Psoas muscle (tissue), 8 donors: ENCODE results near the gene ZNF532. TPM values are rescaled to one million over a fixed set of nuclear protein-coding genes. Genes with fewer than 3 reads are reported as not detected.
"Not testable (repeated sequence)": the region's sequence is repeated elsewhere in the genome, so short reads cannot be mapped to it uniquely, and the experiment has no call there.

ENCODE experiments used
- ATAC-seq, 4 donors: fragments of 200-7000 bp; cut with Tn5 transposase; one replicate each; pipeline ENCODE4 v1.9.1; 2020; ENCODE audit warnings: moderate library complexity in 3 of 4, mild to moderate bottlenecking in 2 of 4
- DNase-seq, 2 donors: peaks; one replicate each; pipeline ENCODE4 v3.0.0-alpha.2; 2020
- H3K27ac ChIP-seq: fragments of 200-600 bp; one replicate; pipeline ENCODE4 v1.8.0; 2022
- H3K27me3 ChIP-seq, 3 donors: fragments of 200-600 bp in 1 of 3; one replicate each; pipeline versions ENCODE4 v1.6.1 to v1.8.0; 2013 to 2022; ENCODE audit warnings: low read length in 2 of 3, mild to moderate bottlenecking in 2 of 3, moderate library complexity in 1 of 3; ENCODE audit not compliant: insufficient read depth in 3 of 3
- H3K36me3 ChIP-seq, 2 donors: fragments of 200-600 bp in 1 of 2; one replicate each; pipeline versions ENCODE4 v1.6.1 to v1.8.0; 2013 to 2022; ENCODE audit warnings: low read depth in 1 of 2, mild to moderate bottlenecking in 1 of 2, moderate library complexity in 1 of 2; ENCODE audit not compliant: insufficient read depth in 1 of 2
- H3K4me1 ChIP-seq: fragments of 200-600 bp; one replicate; pipeline ENCODE4 v1.8.0; 2022
- H3K4me3 ChIP-seq: fragments of 200-600 bp; one replicate; pipeline ENCODE4 v1.8.0; 2022; ENCODE audit warnings: mild to moderate bottlenecking
- H3K9me3 ChIP-seq: fragments of 200-600 bp; one replicate; pipeline ENCODE4 v1.8.0; 2022
- WGBS, 3 donors: extraction: QIAGEN DNeasy Blood & Tissue Kit; methylation state at CpG; one replicate each; pipeline versions ENCODE4 v1.1.6 to v1.1.7; 2013; 5-methylcytosine and 5-hydroxymethylcytosine counted together
- intact Hi-C, 2 donors: fragments of 100-400 bp; cut with DNase I; formaldehyde crosslinking; loops; one replicate each; pipeline versions ENCODE4 v1.11.0 to v1.14.2; 2022
- polyA plus RNA-seq, 3 donors: library from polyadenylated mRNA; stranded (reverse); fragments of 200-250 nt; gene quantifications; one replicate each; pipeline ENCODE4 v1.2.3, GENCODE V29; 2013
- total RNA-seq, 4 donors: library from RNA; stranded (reverse); fragmentation: NEBNext Ultra II Directional in 2 of 4; extraction: Animal tissue kit (Norgen Biotek cat#: 25700) in 2 of 4; gene quantifications; one replicate each; pipeline versions ENCODE4 v1.2.1 to v1.2.4, GENCODE V29; 2021 to 2023
- TF ChIP-seq, protein P1 (sequence below): fragments of 200-600 bp; IDR thresholded peaks from one replicate; pipeline ENCODE4 v1.8.0; 2022; ENCODE audit warnings: antibody characterized with exemption
- donor health status: healthy with polysubstance abuse.
- donor health status: DM: no; HTN: no; CAD: no; lungs with moderate emphysema.
- donor health status: Bipolar disorder and iron deficiency.
- donor health status: healthy.
- donor health status: DM: yes; HTN: yes; CAD: no.
- donor health status: DM: no; HTN: no; CAD: no.
- donor health status: DM: no; HTN: no; CAD: no.
- donor health status: DM: yes; HTN: yes; CAD: no.

Gene ZNF532
- total and polyA plus RNA-seq, 7 donors, result 13.6 to 105 (median 68.8) TPM

DNA sequence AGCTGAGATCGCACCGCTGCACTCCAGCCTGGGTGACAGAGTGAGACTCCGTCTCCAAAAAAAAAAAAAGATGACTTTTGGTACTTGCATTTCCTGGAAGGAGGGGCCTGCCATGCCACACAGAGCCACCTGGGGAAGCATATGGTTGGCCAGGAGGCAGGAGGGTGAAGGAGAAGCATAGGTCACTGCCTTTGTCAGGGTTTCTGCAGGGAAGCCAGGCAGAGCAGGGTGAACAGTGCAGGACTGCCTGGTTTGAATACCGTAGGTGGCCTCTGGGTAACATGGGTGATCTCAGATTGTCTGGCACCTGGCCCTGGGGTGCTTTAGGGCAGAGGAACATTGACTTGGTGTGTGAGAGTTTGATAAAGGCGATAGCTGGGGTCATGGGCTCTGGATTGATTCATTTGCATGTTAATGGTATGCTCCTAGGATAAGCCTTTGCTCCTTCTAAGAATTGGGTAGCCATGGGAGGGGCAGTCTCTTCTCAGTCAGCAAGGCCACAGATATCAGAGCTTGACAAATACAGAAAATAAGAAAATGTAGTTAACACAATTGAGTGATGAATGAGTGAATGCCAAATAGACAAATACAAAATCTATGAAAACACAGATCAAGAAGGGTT is 151.0 kb downstream of the ZNF532 start:
- H3K27me3 ChIP-seq, result no peaks in the 10 kb centered on the region
- no peak overlapping the region for H3K27ac ChIP-seq
- DNase-seq (no peak), ATAC-seq (no peak)
- no peaks in the 10 kb centered on the region for H3K36me3 ChIP-seq
- 96 to 98% (median 97%) methylated on average over 5 of the region's 5 CpGs for WGBS, 3 donors
- TF ChIP-seq, protein P1, sequence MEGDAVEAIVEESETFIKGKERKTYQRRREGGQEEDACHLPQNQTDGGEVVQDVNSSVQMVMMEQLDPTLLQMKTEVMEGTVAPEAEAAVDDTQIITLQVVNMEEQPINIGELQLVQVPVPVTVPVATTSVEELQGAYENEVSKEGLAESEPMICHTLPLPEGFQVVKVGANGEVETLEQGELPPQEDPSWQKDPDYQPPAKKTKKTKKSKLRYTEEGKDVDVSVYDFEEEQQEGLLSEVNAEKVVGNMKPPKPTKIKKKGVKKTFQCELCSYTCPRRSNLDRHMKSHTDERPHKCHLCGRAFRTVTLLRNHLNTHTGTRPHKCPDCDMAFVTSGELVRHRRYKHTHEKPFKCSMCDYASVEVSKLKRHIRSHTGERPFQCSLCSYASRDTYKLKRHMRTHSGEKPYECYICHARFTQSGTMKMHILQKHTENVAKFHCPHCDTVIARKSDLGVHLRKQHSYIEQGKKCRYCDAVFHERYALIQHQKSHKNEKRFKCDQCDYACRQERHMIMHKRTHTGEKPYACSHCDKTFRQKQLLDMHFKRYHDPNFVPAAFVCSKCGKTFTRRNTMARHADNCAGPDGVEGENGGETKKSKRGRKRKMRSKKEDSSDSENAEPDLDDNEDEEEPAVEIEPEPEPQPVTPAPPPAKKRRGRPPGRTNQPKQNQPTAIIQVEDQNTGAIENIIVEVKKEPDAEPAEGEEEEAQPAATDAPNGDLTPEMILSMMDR, result no peak
- H3K4me3 ChIP-seq, result no peak overlapping the region
- no peaks in the 10 kb centered on the region for H3K9me3 ChIP-seq
- H3K4me1 ChIP-seq, result peaks cover 4% of the 10 kb centered on the region
- intact Hi-C loops, result no loop called here

- 5 to 19% (median 11%) methylated on average over 1 of the region's 1 CpG for WGBS, 3 donors
- ATAC-seq (peak; percentile 78 to 96 (median 92)), DNase-seq (peak; percentile 50 to 81)
- H3K9me3 ChIP-seq, result no peaks in the 10 kb centered on the region
- intact Hi-C loops, result no loop called here
- TF ChIP-seq, protein P1, result no peak
- H3K4me3 ChIP-seq, result no peak overlapping the region
- peak overlapping the region; percentile 71 for H3K27ac ChIP-seq
- peaks cover 34% of the 10 kb centered on the region for H3K4me1 ChIP-seq
- no peaks in the 10 kb centered on the region for H3K36me3 ChIP-seq
- H3K27me3 ChIP-seq, result no peaks in the 10 kb centered on the region
These were observed 156.8 kb downstream of the ZNF532 start for GRCh38 chr18:59021500-59021899.

DNA sequence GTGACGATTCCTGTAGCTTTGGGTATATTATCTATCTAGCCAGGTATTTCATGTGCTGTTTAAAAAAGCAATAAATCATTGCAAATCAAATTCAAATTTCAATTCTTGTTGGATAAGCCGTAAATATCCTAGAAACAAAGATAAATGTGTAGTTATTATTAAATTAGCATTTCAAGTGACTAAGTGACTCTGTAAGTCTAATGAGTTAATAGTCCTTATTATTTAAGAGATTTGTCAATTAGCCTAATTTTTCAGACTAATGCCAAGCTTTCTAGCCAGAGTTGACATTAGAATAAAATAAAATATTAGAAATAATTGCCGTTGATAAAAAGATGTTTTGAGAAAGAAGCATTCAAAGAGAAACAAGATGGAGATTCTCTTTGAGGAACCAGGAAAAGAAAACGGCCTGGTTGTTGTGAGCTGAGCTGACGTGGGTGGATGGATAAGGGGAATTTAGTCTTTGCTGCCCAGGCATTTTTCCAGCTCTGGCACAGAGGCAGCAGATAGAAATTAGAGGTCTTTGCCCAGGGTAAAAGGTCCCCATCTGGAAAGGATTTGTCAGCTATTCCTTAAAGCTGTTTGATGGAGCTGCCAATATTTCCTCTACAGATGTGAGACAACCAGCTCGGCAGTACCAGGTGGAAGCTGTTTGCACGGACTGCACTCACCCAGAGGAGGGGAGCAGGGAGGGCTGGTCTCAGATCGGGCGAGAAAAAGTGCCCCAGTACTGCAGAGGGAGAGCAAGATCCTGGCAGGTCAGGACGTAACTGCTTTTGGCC is 157.7 kb downstream of the ZNF532 start:
- H3K9me3 ChIP-seq, result no peaks in the 10 kb centered on the region

DNA sequence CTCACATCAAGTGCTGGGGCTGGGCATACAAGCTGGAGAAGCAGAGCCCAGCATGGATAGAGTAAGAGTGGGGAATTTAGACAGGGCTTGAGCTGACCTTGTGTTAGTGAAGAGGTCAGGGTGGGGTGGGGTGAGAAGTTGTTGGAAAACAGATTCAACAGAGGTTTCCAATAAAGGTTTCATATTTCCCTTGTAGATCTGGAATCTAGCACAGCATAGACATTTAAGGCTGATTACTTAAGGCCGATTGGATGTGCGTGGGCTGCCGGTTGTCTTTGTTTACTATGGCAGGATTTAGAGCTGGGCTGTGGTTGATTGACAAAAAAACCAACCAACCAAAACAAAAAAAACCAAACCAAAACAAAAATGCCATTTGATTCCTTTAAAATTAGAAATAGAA is 160.2 kb downstream of the ZNF532 start:
- Histone ChIP-seq H3K27me3 (no peaks in the 10 kb centered on the region), H3K9me3 (no peaks in the 10 kb centered on the region), H3K4me1 (peaks cover 42% of the 10 kb centered on the region), H3K4me3 (no peak overlapping the region), H3K27ac (peak overlapping the region; percentile 71), H3K36me3 (no peaks in the 10 kb centered on the region)
- intact Hi-C loops, result loop anchor here in 1 of 2 donors (5.0 kb wide), 1 partner anchor 33 kb away; no protein-coding TSS in a partner anchor
- ATAC-seq (peak in 2 of 4 donors; percentile 34 to 43), DNase-seq (no peak)
- 11 to 24% (median 16%) methylated on average over 3 of the region's 3 CpGs for WGBS, 3 donors
- TF ChIP-seq, protein P1, result no peak

More for the DNA sequence above, 157.7 kb downstream of the ZNF532 start:
- 35 to 55% (median 47%) methylated on average over 10 of the region's 10 CpGs for WGBS, 3 donors
- Histone ChIP-seq H3K27me3 (no peaks in the 10 kb centered on the region), H3K27ac (peak overlapping the region; percentile 71), H3K4me1 (peaks cover 36% of the 10 kb centered on the region), H3K36me3 (no peaks in the 10 kb centered on the region), H3K4me3 (no peak overlapping the region)
- intact Hi-C loops, result no loop called here
- TF ChIP-seq, protein P1, result no peak
- DNase-seq (no peak), ATAC-seq (peak in 1 of 4 donors; percentile 5)

- not testable (repeated sequence) for DNase-seq, H3K27me3 ChIP-seq, ATAC-seq, H3K9me3 ChIP-seq, H3K36me3 ChIP-seq, H3K4me3 ChIP-seq
- intact Hi-C loops, result loop anchor here in 1 of 2 donors (5.0 kb wide), 1 partner anchor 33 kb away; no protein-coding TSS in a partner anchor
- Histone ChIP-seq H3K27ac (peak overlapping the region; percentile 71), H3K4me1 (peaks cover 49% of the 10 kb centered on the region)
- 94 to 98% (median 96%) methylated on average over 2 of the region's 2 CpGs for WGBS, 3 donors
These were observed 160.9 kb downstream of the ZNF532 start for GRCh38 chr18:59025532-59025931.
